NCI-H2227 treated with DMSO at 0.1 percent for 48 hours (cell line): ENCODE measurements around the gene GBX1.

Experiments
- DNase-seq: peaks from one replicate; lab custom pipeline; 2025; lab: John Stamatoyannopoulos, UW

GBX1 gene

GRCh38 chr7:151193203-151193978 is 25.9 kb upstream of the GBX1 start:
- no peak for DNase-seq

DNA sequence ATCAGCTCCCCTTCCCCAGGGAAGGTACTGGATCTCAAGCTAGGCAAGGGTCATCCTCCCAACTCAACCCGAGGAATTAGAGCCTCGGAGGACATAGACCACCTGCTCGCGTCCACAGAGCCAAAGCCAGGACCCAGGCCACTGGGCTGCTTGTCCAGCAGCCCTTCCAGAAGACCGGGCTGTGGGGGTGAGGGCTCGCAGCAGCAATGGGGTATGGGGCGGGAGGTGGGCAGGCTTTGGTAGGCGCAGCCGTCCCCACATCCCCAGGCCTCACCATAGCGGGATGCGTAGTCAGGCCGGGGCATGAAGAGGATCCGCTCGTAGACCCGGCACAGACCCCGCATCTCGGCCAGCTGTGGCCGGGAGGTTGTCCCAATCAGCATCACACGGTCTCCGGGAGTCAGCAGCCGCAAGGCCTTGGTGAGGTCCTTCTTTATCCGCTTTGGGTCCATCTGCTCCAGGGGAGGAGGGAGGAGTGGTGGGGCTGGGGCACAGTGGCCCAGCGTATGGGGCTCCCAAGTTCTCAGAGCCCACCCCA is 24.6 kb upstream of the GBX1 start:
- no peak for DNase-seq

DNA sequence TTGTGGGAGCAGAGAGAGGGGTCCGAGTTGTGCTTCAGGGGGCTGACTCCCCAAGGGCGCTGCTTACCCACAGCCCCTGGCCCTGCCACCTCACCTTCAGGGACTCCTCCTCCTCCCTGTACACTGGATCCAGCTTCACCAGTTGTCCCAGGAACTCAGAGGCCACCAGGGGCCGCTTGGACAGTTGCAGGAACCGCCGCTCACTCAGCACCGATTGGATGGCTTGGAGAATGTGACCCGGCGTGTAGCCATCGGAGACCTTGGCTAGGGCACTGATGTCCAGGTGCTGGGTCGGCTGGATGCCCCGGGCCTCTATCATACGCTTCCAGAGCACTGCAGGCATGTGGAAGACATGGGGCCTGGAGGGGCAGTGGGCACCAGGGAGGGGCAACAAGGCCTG is 24.1 kb upstream of the GBX1 start:
- DNase-seq, result no peak

DNA sequence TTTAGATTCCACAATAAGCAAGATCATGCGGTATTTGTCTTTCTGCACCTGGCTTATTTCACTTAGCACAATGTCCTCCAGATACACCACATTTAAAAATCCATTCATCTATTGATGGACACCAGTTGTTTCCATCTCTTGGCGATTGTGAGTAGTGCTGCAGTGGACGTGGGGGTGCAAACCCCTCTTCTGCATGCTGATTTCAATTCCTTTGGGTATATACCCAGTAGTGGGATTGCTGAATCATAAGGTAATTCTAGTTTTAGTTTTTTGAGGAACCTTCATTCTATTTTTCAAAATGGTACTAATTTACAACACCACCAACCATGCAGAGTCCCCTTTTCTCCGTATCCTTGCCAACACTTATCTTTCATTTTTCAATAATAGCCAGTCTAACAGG is 21.5 kb upstream of the GBX1 start:
- DNase-seq, result no peak

DNA sequence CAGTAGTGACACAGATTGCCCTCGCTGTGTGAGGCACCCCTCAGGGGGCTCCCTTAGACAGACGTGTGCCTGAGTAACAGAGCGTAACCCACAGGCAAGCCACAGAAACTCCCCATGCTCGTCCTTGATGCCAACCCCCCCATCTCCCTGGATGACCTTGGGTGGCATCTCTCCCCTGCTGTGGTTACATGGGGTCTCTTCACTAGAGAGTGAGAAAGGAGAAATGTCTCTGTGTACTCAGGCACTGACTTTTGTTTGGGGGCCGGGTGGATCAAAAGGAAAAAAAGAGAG is 20.7 kb upstream of the GBX1 start:
- DNase-seq, result no peak

- DNase-seq, result no peak
Measured at GRCh38 chr7:151187409-151188251, 20.1 kb upstream of the GBX1 start.

DNA sequence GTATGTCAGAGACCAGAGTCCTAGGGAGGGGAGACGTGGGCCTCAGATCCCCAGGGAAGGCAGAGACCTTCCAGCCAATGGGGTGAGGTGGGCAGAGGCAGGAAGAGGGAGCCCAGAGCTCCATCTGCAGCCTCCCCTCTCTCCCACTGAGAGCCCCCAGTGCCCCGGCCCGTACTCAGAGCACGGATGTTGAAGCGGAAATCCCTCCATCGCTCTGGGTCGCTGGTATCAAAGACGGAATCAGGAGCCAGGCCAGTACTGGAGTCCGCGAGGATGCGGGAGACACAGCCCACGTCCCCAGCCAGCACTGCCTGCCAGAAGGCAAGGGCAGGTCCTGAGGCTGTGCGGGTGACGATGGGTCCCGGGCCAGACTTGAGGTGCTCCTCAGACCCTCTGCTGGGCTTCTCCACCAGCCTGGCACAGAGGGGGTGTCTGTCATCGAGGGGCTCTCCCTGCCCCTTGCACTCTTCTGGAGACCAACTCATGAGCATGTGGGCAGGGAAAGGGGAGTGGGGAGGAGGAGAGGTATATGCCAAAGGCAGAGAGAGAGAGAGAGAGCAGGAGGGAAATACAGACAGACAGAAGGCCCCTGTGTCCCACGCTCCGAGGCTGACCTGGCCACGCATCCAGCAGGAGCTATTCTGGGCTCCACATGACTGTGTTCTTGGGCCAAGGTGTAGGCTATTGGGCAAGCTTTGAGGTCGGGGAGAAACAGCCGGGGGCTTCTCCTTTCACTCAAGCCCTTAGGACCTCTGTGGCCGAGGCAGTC is 19.3 kb upstream of the GBX1 start, which contains the start of gene ASB10:
Gene ASB10 (minus strand): TSS at position 611 of the 769 bp plus-strand sequence. CDS start 120 bp downstream, at position 491.
- no peak for DNase-seq

- DNase-seq, result no peak
Measured at GRCh38 chr7:151185762-151186639, 18.5 kb upstream of the GBX1 start.

- DNase-seq, result no peak
Measured at GRCh38 chr7:151181011-151181431, 13.5 kb upstream of the GBX1 start.

- no peak for DNase-seq
Measured at GRCh38 chr7:151179946-151180345, 12.5 kb upstream of the GBX1 start.

DNA sequence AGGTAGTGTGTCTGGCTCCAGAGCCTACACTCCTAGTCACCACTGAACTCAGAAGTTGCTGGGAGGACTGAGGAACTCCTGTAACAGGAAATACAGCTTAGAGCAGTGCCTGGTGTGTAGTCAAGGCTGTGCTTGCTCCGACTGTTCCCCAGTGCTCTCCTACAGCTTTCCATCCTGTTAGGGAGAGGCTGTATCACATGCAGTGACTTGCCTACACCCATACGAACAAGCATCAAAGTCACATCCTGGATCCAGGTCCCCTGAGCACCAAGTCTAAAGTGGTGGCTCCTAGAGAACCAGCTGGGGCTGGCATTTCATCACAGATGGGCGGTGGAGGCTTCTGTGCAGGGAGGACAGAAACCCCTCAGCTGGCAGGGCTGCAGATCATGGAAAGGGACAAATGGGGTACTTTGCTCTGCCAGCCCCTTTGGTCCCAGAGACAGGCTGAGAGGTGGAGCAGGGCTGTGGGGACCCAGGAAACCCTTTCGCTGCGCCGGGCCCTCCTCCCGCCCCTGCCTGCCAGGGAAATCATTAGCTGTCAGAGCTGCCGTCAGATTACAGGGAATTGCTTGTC is 11.9 kb upstream of the GBX1 start:
- DNase-seq, result no peak

DNA sequence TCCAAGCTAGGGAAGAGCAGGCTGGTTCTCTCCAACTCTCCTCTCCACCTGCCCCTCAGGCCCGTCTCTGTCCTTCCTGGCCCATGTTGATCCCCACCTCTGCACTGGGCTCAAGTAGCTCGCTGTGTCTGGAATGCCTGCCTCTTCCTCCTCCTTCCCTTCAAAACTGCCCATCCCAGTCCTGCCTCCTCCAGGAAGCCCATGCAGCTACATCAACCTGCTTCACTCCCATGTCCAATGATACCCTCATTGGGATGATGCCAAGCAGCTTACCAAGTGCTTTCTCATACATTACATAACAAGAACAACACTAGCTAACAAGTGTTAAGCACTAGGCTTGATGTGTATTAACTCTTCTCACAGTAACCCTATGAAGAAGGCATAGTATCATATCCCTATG is 11.3 kb upstream of the GBX1 start:
- DNase-seq, result no peak

DNA sequence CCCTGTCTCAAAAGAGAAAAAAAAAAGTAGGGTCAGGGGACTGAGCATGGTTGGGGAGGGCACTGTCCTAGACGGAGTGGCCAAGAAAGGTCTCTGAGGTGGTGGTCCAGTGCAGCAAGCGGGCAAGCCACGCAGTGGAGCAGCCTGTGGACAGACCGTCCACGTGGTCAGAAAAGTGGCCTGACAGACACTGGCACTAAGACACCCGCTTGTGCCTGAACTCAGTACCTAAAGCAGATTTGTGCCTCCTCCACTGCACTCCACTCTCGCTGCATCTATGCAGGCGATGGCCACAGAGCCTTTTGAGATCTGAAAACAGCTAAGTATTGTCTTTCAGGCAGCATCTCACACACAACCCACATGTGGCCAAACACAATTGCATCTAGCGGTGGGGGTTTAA is 10.7 kb upstream of the GBX1 start:
- DNase-seq, result no peak

GRCh38 chr7:151177310-151177709 is 9.8 kb upstream of the GBX1 start:
- DNase-seq, result no peak

GRCh38 chr7:151176401-151176800 is 8.9 kb upstream of the GBX1 start:
- DNase-seq, result no peak

- no peak for DNase-seq
Measured at GRCh38 chr7:151175793-151176311, 8.4 kb upstream of the GBX1 start.

- no peak for DNase-seq
Measured at GRCh38 chr7:151175047-151175792, 7.7 kb upstream of the GBX1 start.

DNA sequence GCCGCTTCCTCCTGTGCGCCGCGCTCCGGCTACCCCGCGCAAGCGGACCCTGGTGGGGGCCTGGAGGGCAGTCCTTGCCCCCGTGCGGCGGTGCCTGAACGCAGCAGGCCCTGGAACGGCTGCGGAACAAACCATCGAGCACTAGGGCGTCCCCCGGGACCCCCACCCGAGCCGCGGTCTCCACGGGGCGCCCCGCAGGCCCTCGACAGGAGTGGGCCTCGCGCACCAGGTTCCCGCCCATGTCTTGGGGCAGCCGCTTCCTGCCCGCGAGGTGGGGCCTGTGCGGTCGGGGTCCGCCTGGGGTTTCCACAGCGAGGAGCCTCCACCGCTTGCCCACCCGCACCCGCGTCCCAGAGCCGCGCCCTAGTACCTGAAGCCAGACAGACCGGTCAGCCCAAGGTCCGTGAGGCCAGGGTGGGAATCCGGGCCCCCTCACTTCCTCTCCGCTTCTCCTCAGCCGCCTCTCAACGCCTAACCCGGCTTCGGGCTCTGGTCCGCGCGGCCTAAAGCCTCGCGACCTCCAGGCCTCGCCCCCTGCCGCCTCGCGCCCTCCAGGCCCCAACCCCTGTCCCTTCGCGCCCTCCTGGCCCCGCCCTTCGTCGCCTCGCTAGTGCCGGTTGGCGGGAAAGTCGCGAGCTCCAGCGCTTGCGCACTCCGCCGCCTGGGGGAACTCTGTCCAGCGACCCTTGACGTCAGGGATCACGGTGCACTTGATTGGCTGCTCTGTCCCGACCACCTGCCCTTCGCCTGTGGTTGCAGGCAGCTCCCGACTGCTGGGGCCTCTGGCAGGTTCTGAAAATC is 7.0 kb upstream of the GBX1 start:
- DNase-seq, result no peak
